ENCODE measurements around the gene ANKRD65.

GRCh38 chr1:1393428-1393827 lies 27.6 kb downstream of the ANKRD65 start:
- TF ChIP-seq ZFX (IDR thresholded peaks at IDR 0.05) (no peak), CTCF (conservative IDR thresholded peaks at IDR 0.05) (no peak)
